Measurements from ENCODE around the gene CLEC14A.

GRCh38 chr14:38257507-38257906 lies 1.6 kb upstream of the CLEC14A start:
- TF ChIP-seq POLR2AphosphoS5 (IDR thresholded peaks at IDR 0.05) (no peak), POLR2A (IDR thresholded peaks at IDR 0.05) (no peak)

Data from transverse colon (tissue), 3 donors.